Gastrocnemius medialis (tissue), 4 donors: ENCODE measurements around the gene NRK.

Experiments
- CTCF ChIP-seq, 5 experiments: fragments of 450-650 bp in 3 of 5; fragments of 200-600 bp in 2 of 5; sonication (generic) in 2 of 5; IDR thresholded peaks in 4 of 5; conservative IDR thresholded peaks in 1 of 5; 1 replicate in 4 of 5; 2 replicates in 1 of 5; pipeline ENCODE4 v1.5.1; 2016 to 2019; ENCODE audit warnings: antibody characterized with exemption in 5 of 5, mild to moderate bottlenecking in 3 of 5, moderate library complexity in 3 of 5
- POLR2A ChIP-seq, 2 donors: fragments of 450-650 bp; IDR thresholded peaks; one replicate each; pipeline ENCODE4 v1.6.1; 2017; ENCODE audit warnings: antibody characterized with exemption in 2 of 2, mild to moderate bottlenecking in 2 of 2, moderate library complexity in 2 of 2

- TF ChIP-seq POLR2A (IDR thresholded peaks at IDR 0.05) (no peak), CTCF (IDR thresholded peaks at IDR 0.05 in 4 of 5, conservative IDR thresholded peaks at IDR 0.05 in 1 of 5) (peak in 1 of 5 experiments; percentile 23)
These were observed 54.3 kb downstream of the NRK start for GRCh38 chrX:105876658-105877057.
